Sigmoid colon (tissue), 4 donors: ENCODE data around the gene ASPN.

ENCODE experiments used
- EP300 ChIP-seq, 4 donors: sonication (generic); formaldehyde crosslinking; IDR thresholded peaks; one replicate each; pipeline ENCODE4 v1.6.1; 2017; ENCODE audit warnings: antibody characterized with exemption in 4 of 4
- POLR2A ChIP-seq, 2 donors: fragments of 450-650 bp; IDR thresholded peaks; one replicate each; pipeline ENCODE4 v1.6.1; 2016; ENCODE audit warnings: antibody characterized with exemption in 2 of 2, mild to moderate bottlenecking in 2 of 2, moderate library complexity in 2 of 2
- POLR2AphosphoS5 ChIP-seq, 4 donors: sonication (generic); formaldehyde crosslinking; IDR thresholded peaks; one replicate each; pipeline ENCODE4 v1.6.1; 2017; ENCODE audit warnings: antibody characterized with exemption in 4 of 4
- TF ChIP-seq, protein P1 (sequence below), 4 experiments: fragments of 450-650 bp in 3 of 4; fragments of 200-600 bp in 1 of 4; IDR thresholded peaks; one replicate each; pipeline ENCODE4 v1.5.1; 2016 to 2019; ENCODE audit warnings: antibody characterized with exemption in 4 of 4, mild to moderate bottlenecking in 3 of 4, moderate library complexity in 2 of 4

- TF ChIP-seq, protein P1, sequence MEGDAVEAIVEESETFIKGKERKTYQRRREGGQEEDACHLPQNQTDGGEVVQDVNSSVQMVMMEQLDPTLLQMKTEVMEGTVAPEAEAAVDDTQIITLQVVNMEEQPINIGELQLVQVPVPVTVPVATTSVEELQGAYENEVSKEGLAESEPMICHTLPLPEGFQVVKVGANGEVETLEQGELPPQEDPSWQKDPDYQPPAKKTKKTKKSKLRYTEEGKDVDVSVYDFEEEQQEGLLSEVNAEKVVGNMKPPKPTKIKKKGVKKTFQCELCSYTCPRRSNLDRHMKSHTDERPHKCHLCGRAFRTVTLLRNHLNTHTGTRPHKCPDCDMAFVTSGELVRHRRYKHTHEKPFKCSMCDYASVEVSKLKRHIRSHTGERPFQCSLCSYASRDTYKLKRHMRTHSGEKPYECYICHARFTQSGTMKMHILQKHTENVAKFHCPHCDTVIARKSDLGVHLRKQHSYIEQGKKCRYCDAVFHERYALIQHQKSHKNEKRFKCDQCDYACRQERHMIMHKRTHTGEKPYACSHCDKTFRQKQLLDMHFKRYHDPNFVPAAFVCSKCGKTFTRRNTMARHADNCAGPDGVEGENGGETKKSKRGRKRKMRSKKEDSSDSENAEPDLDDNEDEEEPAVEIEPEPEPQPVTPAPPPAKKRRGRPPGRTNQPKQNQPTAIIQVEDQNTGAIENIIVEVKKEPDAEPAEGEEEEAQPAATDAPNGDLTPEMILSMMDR (IDR thresholded peaks at IDR 0.05) = peak; percentile 7 to 48 (median 22)
- TF ChIP-seq EP300 (IDR thresholded peaks at IDR 0.05) (no peak), POLR2A (IDR thresholded peaks at IDR 0.05) (no peak), POLR2AphosphoS5 (IDR thresholded peaks at IDR 0.05) (no peak)
Measured at GRCh38 chr9:92438900-92439526, 43.3 kb downstream of the ASPN start.
